Stomach (tissue), 9 donors: ENCODE data around the gene INVS. TPM values are rescaled to one million over a fixed set of nuclear protein-coding genes. Genes with fewer than 3 reads are reported as not detected.

Source experiments
- DNase-seq, 2 donors: peaks; one replicate each; pipeline versions ENCODE4 v3.0.0 to v3.0.0-alpha.2; 2013 to 2019
- H3K27ac ChIP-seq, 5 donors: fragments of 200-600 bp in 4 of 5; sonication (generic) in 4 of 5; one replicate each; pipeline ENCODE4 v1.5.1; 2013 to 2019; ENCODE audit warnings: mild to moderate bottlenecking in 1 of 5, moderate library complexity in 1 of 5
- H3K27me3 ChIP-seq, 3 donors: fragments of 200-600 bp; sonication (generic); one replicate each; pipeline ENCODE4 v1.5.1; 2017 to 2019; ENCODE audit warnings: mixed run types in 1 of 3
- H3K36me3 ChIP-seq, 4 donors: fragments of 200-600 bp; sonication (generic); 1 replicate in 3 of 4; 2 replicates in 1 of 4; pipeline ENCODE4 v1.5.1; 2016 to 2019
- H3K4me1 ChIP-seq, 4 donors: fragments of 200-600 bp; sonication (generic); one replicate each; pipeline ENCODE4 v1.5.1; 2016 to 2019
- H3K4me3 ChIP-seq, 4 donors: fragments of 200-600 bp; sonication (generic) in 3 of 4; one replicate each; pipeline ENCODE4 v1.5.1; 2016 to 2019; ENCODE audit warnings: mild to moderate bottlenecking in 1 of 4
- H3K9me3 ChIP-seq, 4 donors: fragments of 200-600 bp; sonication (generic); one replicate each; pipeline ENCODE4 v1.5.1; 2016 to 2019
- CTCF ChIP-seq, 7 experiments: fragments of 450-650 bp in 4 of 7; fragments of 200-600 bp in 3 of 7; sonication (generic) in 3 of 7; IDR thresholded peaks; one replicate each; pipeline ENCODE4 v1.5.1; 2016 to 2019; ENCODE audit warnings: antibody characterized with exemption in 7 of 7, control low read depth in 2 of 7, mild to moderate bottlenecking in 1 of 7
- EP300 ChIP-seq: sonication (generic); formaldehyde crosslinking; IDR thresholded peaks from one replicate; pipeline ENCODE4 v1.6.1; 2017; ENCODE audit warnings: antibody characterized with exemption
- POLR2A ChIP-seq, 4 donors: fragments of 450-650 bp; IDR thresholded peaks; one replicate each; pipeline ENCODE4 v1.6.1; 2016; ENCODE audit warnings: antibody characterized with exemption in 4 of 4, control low read depth in 2 of 4, mild to moderate bottlenecking in 1 of 4, moderate library complexity in 1 of 4
- POLR2AphosphoS5 ChIP-seq, 3 donors: sonication (generic); formaldehyde crosslinking; IDR thresholded peaks; one replicate each; pipeline ENCODE4 v1.6.1; 2016; ENCODE audit warnings: antibody characterized with exemption in 3 of 3
- WGBS, 5 donors: extraction: QIAGEN DNeasy Blood & Tissue Kit in 3 of 5; methylation state at CpG; one replicate each; pipeline versions ENCODE4 v1.1.5 to v1.1.7; 2013 to 2018; 5-methylcytosine and 5-hydroxymethylcytosine counted together
- intact Hi-C: fragments of 100-400 bp; cut with DNase I; formaldehyde crosslinking; loops from one replicate; pipeline ENCODE4 v1.15.1; 2023; ENCODE audit warnings: low total_unique reads
- polyA plus RNA-seq, 3 donors: library from polyadenylated mRNA; stranded (reverse); fragments of 200-250 nt; gene quantifications; one replicate each; pipeline ENCODE4 v1.2.3, GENCODE V29; 2013
- total RNA-seq, 5 donors: library from RNA; depleted of rRNA; stranded (reverse); fragments of >200 nt; gene quantifications; one replicate each; pipeline versions ENCODE4 v1.1.0 to v1.2.3, GENCODE V29; 2014 to 2016
- donor health status: healthy with polysubstance abuse.
- donor health status: Bipolar disorder and iron deficiency.
- donor health status: healthy.

INVS gene
- total and polyA plus RNA-seq, 8 donors = 3.1 to 54.5 (median 16.7) TPM

DNA sequence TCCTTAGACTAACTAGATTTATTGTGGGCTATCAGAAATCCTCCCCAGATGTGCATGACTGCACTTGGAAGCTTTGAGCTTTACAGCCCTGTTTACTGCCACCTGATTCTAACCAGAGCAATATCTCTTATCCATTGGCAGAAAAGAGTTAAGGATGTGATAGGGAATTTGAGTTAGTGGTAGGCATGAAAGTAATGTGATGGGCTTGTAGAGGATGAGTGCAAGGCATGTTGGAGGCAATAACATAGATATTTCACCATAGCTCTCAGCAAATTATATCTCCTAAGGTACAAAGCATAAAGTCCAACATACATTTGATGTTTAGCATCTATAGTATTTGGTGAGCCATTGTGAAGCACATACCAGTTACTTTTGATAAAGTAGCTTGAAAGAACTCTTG lies 103.8 kb downstream of the INVS start:
- Histone ChIP-seq H3K36me3 (no peaks in the 10 kb centered on the region), H3K4me1 (no peaks in the 10 kb centered on the region), H3K27ac (no peak overlapping the region), H3K4me3 (no peak overlapping the region), H3K27me3 (no peaks in the 10 kb centered on the region), H3K9me3 (no peaks in the 10 kb centered on the region)
- DNase-seq = no peak
- no peak for TF ChIP-seq POLR2A (IDR thresholded peaks at IDR 0.05)
- TF ChIP-seq POLR2AphosphoS5 (IDR thresholded peaks at IDR 0.05) = no peak
- TF ChIP-seq CTCF (IDR thresholded peaks at IDR 0.05) = no peak
- no peak for TF ChIP-seq EP300
- intact Hi-C loops = no loop called here

GRCh38 chr9:100204796-100205195 lies 105.8 kb downstream of the INVS start:
- no peak for DNase-seq
- WGBS, 5 donors = 80 to 86% (median 84%) methylated on average over 3 of the region's 3 CpGs
- Histone ChIP-seq H3K4me1 (no peaks in the 10 kb centered on the region), H3K36me3 (no peaks in the 10 kb centered on the region), H3K27me3 (no peaks in the 10 kb centered on the region), H3K27ac (no peak overlapping the region), H3K9me3 (no peaks in the 10 kb centered on the region), H3K4me3 (no peak overlapping the region)
- TF ChIP-seq POLR2A (IDR thresholded peaks at IDR 0.05) (no peak), POLR2AphosphoS5 (IDR thresholded peaks at IDR 0.05) (no peak), CTCF (IDR thresholded peaks at IDR 0.05) (no peak), EP300 (no peak)
- intact Hi-C loops = no loop called here

- Histone ChIP-seq H3K27me3 (no peaks in the 10 kb centered on the region), H3K4me1 (no peaks in the 10 kb centered on the region), H3K27ac (no peak overlapping the region), H3K4me3 (no peak overlapping the region), H3K9me3 (no peaks in the 10 kb centered on the region), H3K36me3 (no peaks in the 10 kb centered on the region)
- WGBS, 5 donors = 70 to 85% (median 72%) methylated on average over 3 of the region's 3 CpGs
- no peak for TF ChIP-seq POLR2A (IDR thresholded peaks at IDR 0.05)
- no peak for TF ChIP-seq EP300
- no peak for TF ChIP-seq POLR2AphosphoS5 (IDR thresholded peaks at IDR 0.05)
- TF ChIP-seq CTCF (IDR thresholded peaks at IDR 0.05) = no peak
- intact Hi-C loops = no loop called here
- no peak for DNase-seq
These were observed 107.9 kb downstream of the INVS start for GRCh38 chr9:100206899-100207298.

DNA sequence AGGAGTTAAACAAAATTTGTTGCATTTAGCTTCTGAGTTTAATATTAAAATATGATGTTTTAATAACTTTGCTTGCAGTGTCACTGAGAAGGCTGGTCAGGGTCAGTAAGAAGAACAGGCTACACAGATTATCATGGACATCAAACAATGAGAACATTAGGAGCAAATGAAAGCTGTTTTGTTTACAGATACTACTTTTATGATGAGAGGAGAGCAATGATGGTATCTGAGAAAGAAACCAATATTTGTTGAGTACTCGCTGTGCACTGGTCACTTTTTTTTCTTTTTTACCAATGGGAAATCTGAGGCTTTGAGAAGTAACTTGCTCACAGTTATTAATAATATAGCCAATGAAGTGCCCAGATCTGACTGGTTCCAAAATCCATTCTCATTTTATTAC lies 109.6 kb downstream of the INVS start:
- WGBS, 5 donors = 92 to 100% (median 93%) methylated on average over 1 of the region's 1 CpG
- intact Hi-C loops = no loop called here

More for the DNA sequence above, 109.6 kb downstream of the INVS start:
- no peaks in the 10 kb centered on the region for H3K27me3 ChIP-seq
- no peaks in the 10 kb centered on the region for H3K4me1 ChIP-seq
- H3K36me3 ChIP-seq = no peaks in the 10 kb centered on the region
- no peaks in the 10 kb centered on the region for H3K9me3 ChIP-seq
- DNase-seq = no peak
- no peak for TF ChIP-seq CTCF (IDR thresholded peaks at IDR 0.05)
- no peak for TF ChIP-seq POLR2AphosphoS5 (IDR thresholded peaks at IDR 0.05)
- H3K4me3 ChIP-seq = no peak overlapping the region
- no peak overlapping the region for H3K27ac ChIP-seq
